Measurements from ENCODE around the gene MYL5.

MYL5 gene

DNA sequence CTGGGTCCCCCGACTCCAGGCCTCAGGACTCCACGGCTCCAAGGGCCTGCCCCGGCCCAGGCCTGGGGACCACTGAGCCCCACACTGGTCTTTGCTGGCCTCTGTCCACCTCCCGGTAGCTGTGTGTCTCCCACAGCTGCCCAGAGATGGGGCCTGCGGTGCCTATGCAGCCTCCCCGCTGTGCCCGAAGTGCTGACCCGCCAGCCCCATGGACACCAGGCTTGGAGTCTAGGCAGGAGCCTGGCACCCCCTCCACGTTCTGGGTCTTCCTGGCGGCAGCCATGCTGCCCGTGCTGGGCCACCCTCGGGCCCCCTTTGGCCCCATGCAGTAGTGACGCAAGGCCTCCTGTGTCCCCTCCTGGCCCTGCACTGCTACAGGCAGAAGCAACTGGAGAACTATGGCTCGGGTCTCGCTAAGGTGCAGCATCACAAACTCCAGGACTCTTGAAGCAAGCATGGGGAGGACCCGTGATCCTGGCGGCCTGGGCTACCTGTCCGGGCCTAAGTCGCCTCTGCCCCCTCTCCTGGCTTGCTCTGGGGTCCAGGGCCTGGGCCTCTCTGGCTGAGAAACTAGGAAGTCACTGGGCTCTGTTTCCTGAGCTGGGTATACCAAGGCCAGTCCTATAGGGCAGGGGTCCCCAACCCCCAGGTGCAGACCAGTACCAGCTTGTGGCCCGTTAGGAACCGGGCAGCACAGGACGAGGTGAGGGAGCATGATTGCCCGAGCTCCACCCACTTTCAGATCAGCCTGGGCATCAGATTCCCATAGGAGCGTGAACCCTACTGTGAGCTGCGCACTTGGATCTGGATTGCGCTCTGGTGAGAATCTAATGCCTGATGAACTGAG lies 917 bp downstream of the MYL5 start:
- no peak for DNase-seq

DNA sequence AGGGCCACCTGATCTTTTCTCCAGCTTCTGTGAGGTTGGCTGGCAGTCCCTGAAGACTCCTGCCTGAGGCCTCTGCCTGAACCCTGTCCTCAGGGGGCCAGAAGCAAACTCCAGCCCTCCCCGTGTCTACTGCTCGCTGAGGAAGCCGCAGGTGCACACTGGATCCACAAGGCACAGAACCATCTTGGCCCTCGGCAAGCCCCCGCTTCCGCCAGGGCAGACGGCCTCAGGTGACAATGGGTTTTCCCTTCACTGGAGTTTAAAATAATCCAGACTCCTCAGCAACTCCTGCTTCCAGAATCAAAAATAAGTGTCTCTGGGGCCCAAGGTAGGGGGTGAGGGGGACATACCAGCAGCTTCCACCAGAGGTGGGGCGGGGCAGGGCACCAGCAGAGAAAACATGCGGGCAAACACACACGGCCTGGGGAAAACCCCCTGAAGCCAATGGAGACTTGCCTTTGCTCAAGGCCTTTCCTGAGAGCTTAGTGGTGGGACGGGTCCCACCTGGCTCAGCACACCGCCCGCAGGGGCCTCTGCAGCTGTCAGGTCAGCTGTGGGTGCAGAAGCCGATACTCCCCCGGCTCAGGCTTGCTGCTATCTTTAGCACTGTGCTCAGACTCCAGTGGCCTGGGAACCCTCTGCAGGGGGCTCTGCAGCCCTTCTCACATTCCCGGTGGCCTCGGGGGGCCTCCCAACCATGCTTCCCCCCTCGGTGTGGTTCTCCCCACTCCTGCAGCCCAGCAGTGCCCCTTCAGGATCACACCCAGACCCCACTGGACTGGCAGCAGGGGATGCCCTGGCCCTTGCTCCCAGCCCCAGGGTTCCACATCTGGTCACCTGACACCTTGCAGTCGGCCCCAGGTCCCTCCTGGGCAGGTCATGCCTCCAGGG lies 1.9 kb downstream of the MYL5 start:
- DNase-seq: no peak

DNA sequence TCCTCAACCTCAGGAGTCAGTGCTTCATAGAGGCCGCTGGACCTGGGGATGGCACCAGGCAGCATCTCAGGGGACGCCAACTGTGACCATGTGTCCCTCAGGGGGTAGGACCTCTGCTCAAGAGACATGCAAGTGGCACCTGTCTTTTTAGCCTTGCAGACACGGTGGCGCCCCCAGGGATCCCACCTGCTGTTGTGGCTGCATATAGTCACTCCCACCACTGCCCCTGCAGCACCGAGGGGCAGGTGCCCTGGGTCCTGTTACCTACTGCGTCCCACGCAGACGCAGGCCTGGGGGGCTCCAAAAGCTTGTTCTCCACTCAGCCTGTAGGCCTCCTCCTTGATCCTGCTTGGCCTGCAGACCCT lies 2.5 kb downstream of the MYL5 start:
- DNase-seq: no peak

DNA sequence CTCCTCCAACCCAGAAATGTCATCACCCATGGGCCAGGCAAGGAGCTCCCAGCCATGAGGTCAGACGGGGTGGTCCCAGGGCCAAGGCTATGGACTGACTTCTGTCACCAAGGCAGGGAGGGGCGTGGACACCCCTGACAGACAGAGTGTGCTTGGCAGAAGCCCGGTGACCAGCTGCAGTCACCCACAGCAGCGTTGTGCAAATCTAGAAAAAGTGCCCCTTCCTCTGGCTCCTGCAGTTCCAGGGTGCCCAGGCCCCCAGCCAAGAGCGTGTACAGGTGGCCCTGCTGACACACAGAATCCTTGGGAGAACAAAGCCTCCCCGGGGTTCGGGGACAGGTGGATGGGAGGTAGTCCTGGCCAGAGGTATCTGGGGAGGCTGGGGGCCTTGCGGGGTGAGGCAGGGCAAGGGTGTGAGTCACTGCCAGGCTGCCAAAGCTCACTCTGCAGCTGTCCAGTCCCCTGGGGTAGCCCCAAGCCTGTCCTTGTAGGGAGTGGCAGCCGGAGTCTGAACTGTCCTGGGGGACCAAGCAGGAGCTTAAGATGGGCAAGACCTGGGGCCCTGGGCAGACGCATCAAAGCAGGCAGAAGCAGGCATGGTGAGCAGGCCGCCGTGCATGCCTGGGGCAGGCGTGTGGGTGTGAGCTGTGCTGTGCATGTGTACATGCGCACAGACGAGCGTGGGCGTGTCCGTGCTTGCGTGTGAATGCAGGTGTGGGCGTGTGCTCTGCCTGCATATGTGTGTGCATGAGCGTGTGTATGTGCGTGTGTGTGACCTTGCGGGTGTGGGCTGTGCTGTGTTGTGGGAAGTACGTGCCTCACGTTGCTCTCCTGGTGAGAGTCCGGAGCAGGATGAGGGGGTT lies 3.3 kb downstream of the MYL5 start:
- no peak for DNase-seq

DNA sequence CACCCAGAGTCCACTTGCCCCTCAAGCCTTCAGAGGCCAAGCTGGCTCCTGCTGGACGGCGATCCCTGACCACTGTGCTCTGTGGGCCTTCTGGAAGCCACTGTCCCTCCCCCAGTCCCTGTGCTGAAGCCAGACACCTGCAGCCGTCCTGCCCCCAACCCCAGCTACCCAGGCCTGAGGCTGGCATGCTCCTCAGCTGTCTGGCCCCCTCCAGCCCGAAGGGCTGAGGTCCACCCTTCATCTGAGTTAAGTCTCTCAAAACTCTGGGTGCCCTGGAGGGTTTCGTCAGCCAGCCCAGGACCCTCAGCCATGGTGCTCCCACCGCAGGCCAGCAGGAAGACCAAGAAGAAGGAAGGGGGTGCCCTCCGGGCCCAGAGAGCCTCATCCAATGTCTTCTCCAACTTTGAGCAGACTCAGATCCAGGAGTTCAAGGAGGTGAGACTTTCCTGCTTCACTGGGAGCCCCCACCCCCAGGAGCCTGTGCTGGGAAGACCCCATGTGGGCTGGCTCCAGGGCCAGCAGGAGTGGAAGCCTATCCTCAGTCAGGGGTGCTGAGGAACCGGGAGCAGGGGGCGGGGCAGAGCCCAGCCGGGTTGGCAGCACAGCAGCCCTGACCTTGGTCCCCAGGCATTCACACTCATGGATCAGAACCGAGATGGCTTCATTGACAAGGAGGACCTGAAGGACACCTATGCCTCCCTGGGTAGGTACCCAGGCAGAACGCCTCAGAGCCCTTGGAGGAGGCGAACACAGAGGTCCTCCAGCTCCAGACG lies 4.2 kb downstream of the MYL5 start:
- no peak for DNase-seq

DNA sequence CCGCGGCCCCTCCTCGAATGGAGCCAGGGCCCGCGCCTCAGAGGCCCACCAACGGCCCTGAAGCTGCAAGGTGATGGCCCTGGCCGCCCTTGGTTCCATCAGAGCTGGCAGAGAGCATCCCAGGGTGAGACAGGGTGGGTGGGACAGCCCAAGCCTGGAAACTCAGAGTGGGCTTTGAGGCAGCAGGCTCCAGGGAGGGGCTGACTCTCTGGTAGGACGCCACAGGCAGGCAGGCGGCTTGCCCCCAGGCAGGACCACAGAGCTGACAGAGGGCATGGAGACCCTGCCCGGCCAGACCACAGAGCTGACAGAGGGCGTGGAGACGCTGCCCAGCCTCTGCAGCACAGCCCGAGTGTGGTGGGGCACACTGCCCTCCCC lies 4.8 kb downstream of the MYL5 start:
- DNase-seq: no peak

DNA sequence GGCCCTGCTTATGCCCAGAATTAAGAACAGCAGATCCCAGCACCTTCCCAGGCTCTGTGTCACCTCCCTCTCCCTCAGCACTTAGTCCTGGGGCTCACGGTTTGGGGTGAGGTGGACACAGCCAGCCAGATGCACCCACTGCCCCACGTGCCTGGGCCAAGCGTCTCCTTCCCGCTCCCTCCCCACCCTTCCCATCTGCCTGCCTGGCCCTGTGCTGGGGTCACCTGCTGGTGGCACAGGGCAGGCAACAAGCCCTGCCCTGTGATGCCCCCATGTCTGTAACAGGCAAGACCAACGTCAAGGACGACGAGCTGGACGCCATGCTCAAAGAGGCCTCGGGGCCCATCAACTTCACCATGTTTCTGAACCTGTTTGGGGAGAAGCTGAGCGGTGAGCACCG lies 5.3 kb downstream of the MYL5 start:
- DNase-seq: no peak

DNA sequence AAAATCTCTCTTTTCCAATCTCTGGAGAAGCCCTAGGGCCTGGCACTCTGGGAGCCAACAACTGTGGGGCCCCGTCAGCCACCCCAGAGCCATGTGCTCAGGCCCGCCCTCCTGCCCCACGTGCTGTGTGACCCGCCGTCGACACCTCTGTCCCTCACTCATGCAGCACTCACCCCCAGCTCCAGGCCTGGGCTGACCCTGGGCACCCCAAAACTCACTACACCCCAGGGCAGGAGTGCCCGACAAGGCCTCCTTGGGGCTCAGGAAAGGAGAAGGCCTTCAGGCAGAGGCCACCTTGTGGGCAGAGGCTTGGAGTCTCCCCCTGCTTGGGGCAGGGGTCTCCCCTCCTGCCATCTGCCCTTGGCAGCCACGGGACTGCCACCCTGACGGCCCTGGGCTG lies 5.7 kb downstream of the MYL5 start:
- DNase-seq: no peak

DNA sequence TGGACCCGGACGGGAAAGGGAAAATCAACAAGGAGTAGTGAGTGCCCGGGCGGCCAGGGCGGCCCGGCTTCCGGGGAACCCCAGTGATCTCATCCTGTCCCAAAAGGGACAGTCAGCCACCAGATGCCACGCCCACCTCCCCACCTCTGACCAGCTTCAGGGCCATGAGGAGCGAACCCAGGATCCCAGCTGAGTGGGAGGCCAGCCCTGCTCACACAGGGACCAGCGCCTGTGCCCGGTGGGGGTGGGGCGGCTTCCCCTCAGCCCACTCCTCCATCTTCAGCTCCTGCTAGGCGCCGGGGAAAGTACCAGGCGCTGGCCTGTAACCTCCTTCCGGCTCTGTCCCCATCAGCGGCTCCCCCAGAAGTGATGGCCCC lies 6.2 kb downstream of the MYL5 start:
- no peak for DNase-seq

DNA sequence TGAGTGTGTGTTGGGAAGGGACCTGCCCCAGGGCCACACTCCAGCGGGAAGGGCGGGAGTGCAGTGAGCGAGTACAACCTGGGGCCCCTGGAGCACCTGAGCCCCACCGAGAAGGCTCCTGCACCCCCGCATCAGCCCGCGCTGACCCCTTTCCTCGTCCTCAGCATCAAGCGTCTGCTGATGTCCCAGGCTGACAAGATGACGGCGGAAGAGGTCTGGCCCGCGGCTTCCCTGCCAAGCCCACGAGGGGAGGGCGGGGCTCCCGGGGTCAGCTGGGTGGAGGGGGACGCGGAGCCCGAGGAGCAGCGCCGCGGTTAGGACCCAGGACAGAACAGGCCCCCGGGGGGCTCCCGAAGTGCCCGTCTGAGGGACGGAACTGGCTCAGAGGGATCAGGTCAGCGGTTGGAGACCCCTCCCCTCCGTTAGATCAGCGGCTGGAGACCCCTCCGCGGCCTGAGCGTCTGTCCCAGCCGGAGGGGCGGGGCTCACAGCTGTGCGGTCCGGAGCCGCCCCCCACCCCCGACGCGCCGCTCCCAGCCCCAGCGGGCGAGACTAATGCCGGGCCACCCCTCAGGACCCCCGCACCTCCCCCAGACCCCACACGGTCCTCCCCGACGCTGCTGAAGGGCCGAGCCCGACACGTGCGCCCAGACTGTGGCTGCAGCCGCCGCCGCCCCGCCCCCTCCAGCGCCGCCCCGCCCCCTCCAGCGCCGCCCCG lies 6.7 kb downstream of the MYL5 start:
- no peak for DNase-seq

DNA sequence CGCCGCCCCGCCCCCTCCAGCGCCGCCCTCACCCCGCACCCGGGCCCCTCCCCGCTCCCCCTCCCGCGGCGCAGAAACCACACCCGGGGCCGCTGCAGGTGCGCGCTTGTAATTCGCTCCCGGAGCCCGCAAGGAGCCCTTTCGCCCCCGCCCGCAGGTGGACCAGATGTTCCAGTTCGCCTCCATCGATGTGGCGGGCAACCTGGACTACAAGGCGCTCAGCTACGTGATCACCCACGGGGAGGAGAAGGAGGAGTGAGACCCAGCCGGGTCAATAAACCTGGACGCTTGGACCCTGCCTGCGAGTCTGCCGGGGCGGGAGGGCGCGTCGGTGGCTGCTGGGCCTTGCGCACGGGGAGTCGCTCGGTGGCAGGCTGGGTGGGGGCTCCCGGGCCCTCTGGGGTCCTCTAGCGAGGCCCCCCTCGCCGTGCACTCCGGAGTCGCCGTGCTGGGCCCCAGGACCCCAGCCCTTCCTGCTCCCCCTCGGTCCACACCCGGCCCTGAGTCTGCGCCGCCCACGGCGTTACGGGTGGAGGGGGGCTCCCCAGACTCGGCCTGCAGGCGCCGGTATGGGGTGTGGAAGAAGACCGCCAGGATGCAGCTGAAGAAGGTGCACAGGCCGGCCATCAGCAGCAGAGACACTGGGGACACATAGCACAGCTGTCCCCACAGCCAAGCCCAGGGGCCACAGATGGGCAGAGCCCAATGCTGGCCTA lies 7.6 kb downstream of the MYL5 start:
- DNase-seq: no peak

DNA sequence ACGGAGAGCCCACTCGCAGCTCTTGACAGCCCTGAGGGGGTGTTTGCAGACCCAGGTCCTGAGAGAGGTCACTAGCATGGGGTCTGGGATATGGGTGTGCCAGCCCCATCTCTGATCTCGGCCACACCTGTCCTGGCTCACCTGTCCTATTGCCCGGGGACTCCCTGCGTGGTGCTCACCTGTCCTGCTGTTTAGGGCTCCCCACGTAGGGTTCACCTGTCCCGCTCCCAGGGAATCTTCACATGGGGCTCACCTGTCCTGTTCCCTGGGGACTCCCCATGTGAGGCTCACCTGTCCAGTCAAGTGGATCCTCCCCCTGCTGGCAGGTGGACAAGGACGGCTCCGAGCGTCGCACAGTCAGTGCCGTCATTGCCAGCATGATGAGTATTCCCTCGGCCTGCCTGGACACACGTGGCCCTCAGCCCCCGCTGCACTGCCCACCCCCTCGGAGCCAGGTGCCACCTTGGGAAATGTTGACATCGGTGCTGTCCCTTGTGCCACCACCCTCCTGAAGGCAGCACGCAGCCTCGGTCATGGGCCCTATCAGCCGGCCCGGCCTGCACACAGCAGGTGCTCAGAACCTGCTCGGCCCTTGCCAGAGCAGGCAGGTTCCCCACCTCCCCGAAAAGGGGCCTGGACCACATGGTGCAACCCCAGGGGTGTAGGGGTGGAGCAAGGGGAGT lies 8.3 kb downstream of the MYL5 start:
- DNase-seq: peak; percentile 45

DNA sequence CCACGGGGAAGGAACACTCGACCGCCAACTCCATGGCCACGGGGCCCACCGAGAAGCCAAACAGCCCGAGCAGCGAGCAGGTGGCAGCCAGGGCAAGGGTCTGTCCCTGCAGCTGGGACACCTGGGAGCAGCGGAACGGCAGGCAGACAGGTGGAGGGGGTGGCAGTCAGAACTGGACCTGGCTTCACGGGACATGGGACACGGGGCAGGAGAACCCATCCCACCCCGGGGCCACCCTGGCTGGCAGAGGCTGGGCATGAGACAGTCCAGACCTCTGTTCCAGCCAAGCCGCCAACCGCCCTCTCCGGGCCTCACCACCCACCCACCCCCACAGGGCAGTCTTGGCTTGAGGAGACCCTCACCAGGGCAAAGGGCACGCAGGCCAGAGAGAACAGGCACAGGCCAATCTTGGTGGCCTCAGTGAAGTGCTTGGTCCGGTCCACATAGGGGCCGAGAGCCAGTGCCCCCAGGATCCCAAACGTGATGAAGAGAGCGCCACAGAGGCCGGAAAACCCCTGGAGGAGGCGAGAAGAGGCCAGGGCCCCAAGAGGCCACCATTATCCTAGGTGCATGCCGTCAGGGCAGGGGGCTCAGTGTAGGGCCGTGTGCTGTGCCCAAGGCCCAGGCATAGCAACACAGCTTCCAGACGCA lies 9.0 kb downstream of the MYL5 start:
- DNase-seq: no peak

DNA sequence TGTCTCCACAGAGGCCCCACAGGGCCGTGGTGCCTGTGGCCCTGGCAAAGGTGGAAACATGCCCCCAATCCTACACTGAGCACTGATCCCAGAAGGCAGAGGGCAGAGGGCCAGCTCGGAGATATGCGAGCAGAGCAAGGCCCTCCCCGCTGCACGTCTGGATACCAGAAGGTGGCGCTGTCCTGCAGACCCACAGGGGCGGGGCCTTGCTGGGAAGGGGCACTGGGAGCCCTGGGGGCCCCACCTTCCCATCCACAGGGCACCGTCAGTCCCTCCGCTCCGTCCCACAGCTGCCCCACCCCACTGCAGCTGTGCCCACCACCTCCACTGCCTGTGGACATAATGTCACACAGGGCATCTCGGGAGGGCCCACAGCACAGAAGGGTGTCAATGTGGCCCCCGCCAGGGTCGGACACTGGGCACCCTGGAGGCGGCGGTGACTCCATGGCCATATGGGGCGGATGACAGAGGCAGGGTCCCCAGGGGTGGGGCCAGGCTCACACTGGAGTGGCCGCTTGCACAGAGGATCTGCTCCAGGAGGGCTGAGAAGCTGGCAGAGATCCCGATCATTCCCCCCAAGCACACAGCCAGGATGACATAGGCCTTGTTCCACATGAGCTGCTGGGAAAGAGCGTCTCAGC lies 9.8 kb downstream of the MYL5 start:
- no peak for DNase-seq

DNA sequence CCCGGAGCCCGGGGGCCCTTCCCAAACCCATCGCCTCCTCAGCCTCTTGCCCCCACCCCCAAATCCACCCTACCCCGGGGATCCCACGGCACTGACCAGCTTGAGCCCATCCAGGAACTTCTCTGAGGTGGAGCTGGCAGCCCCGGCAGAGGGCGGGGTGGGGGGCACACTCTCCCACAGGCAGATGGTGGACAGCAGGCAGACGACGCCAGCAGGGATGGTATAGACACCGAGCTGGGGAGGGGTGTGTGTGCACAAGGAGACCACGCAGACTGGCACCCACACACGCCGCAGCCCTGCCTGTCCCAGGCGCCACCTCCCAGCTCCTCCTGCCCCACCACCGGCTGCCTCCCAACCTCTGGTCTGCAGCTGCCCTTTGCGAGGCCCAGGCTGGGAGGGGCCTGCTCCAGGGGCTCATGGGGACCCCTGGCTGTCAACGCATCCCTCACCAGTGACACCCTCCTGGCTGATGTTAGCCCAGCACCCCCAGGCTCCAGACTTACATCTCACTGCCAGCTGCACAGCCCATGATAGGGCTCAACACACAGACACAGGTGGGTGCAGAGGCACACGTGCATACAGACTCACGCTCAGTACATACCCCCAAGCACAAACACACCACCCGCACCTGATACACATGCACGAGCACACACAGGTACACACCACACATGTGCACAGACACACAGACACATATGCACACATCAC lies 10.4 kb downstream of the MYL5 start:
- DNase-seq: no peak

DNA sequence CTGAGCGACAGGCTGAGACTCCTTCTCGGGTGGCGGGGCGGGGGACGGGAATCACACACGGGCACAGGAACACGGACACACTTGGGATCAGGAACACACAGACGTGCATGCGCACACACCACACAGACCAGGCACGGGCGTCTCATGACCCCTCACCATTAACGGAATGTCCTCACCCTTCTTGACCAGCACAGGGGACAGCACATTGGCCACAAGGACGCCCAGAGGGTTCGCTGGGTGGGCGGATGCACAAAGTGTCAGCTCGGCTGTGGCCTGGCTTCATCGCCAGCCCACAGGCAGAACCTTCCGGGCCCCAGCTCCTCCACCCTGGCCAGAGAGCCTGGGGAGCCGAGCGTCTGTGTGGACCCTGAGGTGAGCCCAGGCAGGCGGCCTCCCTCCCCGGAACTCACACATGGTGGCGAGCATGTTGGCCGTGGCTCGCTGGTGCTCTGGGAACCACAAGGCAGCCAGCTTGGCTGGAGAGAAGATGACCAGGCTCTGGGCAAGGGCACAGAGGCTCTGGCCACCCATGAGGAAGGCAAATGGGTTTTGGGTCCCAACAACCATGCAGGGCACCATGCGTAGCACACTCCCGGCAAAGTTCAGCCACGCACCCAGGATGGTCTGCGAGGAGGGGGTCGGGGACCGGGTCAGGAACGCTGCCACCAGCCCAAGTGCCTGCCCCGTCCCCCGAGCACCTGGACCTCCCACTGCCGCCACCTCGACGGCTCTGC lies 11.5 kb downstream of the MYL5 start:
- DNase-seq: no peak

DNA sequence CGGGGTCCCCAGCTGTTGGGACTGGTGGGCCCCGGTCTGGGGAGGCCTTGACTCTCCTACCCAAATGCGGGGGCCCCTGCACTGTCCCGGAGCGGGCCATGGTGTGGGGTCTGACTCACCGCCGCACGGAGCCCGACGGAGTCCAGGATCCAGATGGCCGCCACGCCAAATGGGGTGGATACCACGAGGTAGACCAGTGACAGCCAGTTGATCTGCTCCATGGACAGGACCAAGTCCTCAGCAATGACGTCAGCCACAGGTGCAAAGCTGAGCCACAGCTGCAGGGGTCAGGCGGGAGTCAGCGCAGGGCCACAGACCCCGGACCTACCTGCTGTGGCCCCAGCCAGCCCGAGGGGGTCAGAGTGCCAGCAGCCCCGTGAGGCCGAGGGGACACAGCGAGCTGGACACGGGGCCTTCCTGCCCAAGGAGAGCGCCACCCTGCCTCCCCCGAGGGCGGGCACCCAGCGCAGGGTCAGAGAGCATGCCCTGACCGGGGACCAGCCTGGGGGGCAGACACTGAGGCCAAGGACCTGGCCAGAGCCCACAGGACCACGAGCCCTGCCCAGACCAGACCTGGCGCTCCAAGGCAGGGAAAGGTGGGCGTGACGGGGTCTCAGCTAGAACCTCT lies 12.2 kb downstream of the MYL5 start:
- DNase-seq: no peak

Data from DMS153 (cell line).